Posterior cingulate gyrus (tissue), 11 donors: ENCODE measurements around the gene TMEM125.
A peak's percentile ranks its signal among the peaks of the same experiment; 100 is the strongest.

Experiments used
- DNase-seq, 10 donors: peaks; one replicate each; pipeline versions ENCODE4 v3.0.0 to v3.0.0-alpha.2; 2020 to 2021; ENCODE audit warnings: mixed read lengths in 3 of 10
- intact Hi-C: fragments of 100-400 bp; cut with DNase I; formaldehyde crosslinking; loops from one replicate; pipeline ENCODE4 v1.15.1; 2023

Gene TMEM125

DNA sequence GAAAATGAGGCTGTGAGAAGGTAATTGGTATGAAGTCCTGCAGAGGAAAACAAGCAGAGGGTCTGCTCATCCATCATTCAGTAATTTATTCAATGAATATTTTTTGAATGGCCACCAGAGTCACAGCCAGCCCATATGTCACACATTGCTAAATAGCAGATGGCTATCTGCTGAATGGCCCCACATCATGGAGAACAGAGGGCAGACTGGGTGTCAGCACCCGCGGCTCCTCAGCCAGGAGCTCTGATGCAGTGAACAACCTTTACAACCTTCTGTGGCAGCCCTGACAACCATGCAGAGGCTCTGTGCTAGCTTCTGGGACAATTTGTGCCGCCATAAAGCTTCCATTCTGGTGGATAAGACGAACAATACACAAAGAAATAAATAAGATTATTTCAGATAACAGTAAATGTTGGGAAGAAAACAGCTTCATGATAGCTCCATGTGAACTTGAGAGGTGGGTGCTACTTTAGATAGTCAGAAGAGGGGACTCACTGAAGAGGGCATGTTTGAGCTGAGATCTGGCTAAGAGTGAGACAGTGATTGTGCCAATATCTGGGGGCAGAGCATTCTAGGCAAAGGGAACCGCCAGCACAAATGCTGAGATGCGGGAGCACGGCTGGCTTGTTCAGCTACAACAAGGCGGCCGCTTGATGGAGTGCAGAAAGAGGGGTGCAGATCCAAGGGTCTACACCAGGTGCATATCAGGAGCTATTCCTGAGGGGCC, 18.4 kb downstream of the TMEM125 start:
- peak in 2 of 10 donors; percentile 55 to 75 for DNase-seq

GRCh38 chr1:43288785-43289706, 19.3 kb downstream of the TMEM125 start:
- intact Hi-C loops, result loop anchor here (1.0 kb wide), 1 partner anchor 21 kb away; no protein-coding TSS in a partner anchor
- peak in 2 of 10 donors; percentile 6 to 55 for DNase-seq

More for the DNA sequence above, 18.4 kb downstream of the TMEM125 start:
- intact Hi-C loops, result no loop called here

GRCh38 chr1:43292216-43292615, 22.4 kb downstream of the TMEM125 start:
- DNase-seq, result no peak
- intact Hi-C loops, result no loop called here

DNA sequence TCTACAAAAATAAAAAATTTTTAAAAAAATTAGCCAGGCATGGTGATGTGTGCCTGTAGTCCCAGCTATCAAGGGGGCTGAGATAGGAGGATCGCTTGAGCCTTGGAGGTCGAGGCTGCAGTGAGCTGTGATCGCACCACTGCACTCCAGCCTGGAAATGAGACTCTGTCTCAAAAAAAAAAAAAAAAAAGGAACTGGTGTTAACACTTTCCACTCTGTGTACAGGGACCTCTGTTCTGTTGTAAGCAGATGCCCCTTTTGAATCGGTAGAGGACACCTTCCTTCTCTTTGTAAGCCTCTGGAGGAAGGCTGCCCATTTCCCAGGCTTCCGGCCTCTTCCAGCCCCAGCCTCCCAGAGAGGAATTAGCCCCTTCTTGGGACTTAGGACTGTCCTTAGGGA, 22.9 kb downstream of the TMEM125 start:
- no peak for DNase-seq
- intact Hi-C loops, result no loop called here

- intact Hi-C loops, result no loop called here
- DNase-seq, result no peak
Measured at GRCh38 chr1:43293176-43293575, 23.4 kb downstream of the TMEM125 start.

DNA sequence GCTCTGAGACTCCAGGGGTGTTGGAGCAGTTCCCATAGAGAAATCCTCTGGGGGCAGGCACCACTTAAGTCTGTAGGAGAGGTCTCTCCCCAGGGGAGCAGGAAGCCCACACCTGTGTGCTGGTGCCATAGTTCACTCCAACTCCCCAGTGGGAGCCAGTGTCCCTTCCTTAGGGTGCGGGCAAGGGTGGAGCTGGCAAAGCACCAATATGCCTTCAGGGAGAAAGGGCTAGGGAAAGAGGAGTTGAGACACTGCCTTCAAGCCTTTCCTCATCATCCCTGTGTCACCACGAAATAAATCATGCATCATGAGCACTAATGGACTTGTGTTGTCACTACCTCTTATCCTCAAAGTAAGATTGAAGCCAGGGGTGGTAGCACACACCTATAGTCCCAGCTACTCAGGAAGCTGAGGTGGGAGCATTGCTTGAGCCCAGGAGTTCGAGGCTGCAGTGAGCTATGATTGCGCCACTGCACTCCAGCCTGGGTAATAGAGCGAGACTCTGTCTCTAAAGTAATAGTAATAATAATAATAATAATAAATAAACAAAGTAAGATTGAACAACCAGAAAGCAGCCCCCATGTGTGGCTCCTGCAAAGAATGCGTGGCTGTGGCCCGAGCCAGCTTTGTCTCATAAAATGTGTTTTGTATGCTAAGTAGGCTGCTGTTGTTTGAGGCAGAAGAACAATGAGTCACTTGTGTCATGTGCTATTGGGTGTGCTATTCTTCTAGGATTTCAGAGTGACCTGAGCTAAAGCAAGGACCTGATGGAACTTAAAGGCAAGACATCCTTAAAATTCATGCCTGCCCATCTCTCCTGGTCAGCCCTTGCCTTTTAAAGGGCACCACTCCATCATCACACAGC, 24.3 kb downstream of the TMEM125 start:
- intact Hi-C loops, result no loop called here

GRCh38 chr1:43294761-43295160, 25.0 kb downstream of the TMEM125 start:
- no peak for DNase-seq
- intact Hi-C loops, result loop anchor here (5.0 kb wide), 1 partner anchor 63 kb away; the partner anchor contains the start of gene CDC20

More for the DNA sequence above, 24.3 kb downstream of the TMEM125 start:
- DNase-seq, result peak; percentile 27 to 93 (median 60)

GRCh38 chr1:43296207-43296606, 26.4 kb downstream of the TMEM125 start:
- intact Hi-C loops, result loop anchor here (5.0 kb wide), 1 partner anchor 61 kb away; the partner anchor contains the start of gene CDC20
- no peak for DNase-seq

GRCh38 chr1:43298055-43298454, 28.3 kb downstream of the TMEM125 start:
- DNase-seq, result no peak

DNA sequence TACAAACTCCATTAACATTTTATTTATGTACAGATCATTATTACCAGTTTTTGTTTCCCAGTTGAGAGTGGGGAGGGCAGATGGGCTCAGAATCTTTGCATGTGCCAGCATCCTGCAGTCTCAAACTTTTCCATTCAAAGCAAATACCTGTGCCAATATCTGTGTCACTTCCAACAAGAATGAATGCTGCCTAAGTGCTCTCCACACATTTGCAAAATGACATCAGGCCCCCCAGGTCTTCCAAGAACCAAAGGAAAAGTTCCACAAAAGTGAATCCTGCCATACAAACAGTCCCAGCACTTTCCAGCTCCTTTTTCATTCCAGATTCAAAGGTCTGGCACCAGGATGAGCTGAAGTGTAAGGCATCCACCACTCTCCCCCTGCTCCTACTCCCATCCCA, 29.3 kb downstream of the TMEM125 start:
- no peak for DNase-seq
- intact Hi-C loops, result loop anchor here (5.0 kb wide), 1 partner anchor 58 kb away; the partner anchor contains the start of gene CDC20

More at GRCh38 chr1:43298055-43298454, 28.3 kb downstream of the TMEM125 start:
- intact Hi-C loops, result loop anchor here (5.0 kb wide), 1 partner anchor 59 kb away; the partner anchor contains the start of gene CDC20

GRCh38 chr1:43300378-43301094, 30.8 kb downstream of the TMEM125 start, which contains the start of gene TIE1:
TIE1 (plus strand) TSS chr1:43300982; CDS start chr1:43301072, 90 bp downstream.
- intact Hi-C loops, result no loop called here
- DNase-seq, result peak in 3 of 10 donors; percentile 19 to 58 (median 49)

GRCh38 chr1:43302201-43302600, 32.4 kb downstream of the TMEM125 start:
- intact Hi-C loops, result no loop called here
- peak in 3 of 10 donors; percentile 4 to 66 (median 21) for DNase-seq

DNA sequence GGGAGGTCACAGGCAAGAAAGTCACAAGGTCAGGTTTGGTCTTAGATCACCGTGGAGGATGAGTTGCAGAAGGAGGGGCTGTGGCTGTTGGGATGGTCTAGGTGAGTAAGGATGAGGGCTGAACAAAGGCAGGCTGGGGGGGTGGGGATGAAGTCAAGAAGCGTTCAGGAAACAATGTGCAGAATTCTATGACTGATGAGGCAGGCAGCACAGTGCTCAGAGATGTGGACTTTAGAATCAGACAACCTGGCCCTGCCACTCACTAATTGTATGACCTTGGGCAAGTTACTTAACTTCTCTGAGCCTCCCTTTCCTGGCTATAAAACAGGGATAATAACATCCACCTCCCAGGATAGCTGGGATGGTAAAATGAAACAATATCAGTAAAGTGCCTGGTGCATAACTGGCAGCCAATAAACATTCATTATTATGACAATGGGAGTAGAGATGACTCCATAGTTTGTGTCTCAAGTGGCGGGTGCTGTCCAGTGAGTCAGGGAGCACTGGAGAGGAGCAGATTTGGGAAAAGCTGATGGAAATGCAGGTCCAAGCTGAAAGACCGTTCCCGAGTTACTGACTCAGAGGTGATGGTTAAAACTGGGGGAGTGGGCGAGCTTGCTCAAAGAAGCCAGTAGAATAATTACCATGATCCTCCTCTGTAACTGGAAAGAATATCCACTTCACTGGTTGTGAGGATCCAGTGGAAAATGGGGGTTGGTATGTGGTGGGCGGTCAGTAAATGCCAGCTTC, 33.1 kb downstream of the TMEM125 start:
- intact Hi-C loops, result no loop called here
- peak in 2 of 10 donors; percentile 16 to 19 for DNase-seq

DNA sequence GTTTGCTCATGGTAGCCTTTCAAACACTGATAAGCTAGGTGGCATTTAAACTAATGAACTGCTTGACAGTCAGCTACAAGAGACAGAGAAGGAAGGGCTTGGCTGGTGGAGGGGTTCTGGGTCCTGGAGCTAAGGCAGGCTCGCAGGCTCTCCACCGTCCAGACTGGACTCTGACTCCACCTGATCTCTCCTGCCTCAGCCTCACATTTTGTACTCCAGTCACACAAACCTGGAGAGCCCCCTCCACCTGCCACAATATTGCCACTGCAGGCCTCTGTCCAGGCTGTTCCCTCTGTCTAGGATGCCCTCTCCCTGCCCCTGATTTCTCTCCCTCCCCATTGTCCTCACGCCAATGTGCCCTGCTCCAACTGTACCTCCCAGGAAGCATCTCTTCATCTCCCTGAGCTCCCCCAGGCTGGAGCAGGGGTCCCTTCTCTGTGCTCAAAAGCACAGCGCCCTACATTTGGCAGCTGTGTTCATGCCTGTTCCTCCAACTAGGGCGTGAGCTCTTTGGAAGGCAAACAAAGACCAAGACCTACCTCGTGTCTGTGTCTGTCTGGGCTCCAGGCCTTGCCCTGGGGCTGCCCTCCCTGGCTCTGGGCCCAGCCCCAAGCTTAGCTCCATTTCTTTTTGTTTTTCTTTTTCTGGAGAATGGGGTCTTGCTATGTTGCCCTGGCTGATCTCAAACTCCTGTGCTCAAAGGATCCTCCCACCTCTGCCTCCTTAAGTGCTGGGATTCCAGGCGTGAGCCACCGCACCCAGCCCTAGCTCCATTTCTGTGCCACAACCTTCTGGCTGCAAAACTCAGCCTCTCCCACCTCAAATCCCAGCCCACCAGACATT, 33.9 kb downstream of the TMEM125 start:
- peak in 3 of 10 donors; percentile 19 to 77 (median 44) for DNase-seq

DNA sequence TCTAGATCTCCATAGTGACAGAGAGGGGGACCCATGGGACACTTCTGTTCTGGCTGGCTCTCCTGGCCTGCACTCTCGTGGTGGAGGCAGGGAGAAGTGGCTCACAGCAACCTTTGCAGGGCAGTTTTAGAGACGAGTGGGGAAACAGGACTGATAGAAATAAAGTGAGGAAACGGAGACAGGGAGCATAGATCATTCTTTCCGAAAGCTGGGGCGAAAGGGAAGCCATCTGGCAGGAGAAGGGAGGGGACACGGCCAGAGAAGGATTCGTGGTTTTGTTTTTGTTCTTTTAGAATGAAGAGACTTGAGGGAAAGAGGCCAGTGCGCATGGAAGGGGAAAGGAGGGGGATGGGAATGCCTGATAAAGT, 34.5 kb downstream of the TMEM125 start:
- DNase-seq, result peak in 3 of 10 donors; percentile 24 to 59 (median 37)
- intact Hi-C loops, result no loop called here

More for the DNA sequence above, 33.9 kb downstream of the TMEM125 start:
- intact Hi-C loops, result no loop called here

DNA sequence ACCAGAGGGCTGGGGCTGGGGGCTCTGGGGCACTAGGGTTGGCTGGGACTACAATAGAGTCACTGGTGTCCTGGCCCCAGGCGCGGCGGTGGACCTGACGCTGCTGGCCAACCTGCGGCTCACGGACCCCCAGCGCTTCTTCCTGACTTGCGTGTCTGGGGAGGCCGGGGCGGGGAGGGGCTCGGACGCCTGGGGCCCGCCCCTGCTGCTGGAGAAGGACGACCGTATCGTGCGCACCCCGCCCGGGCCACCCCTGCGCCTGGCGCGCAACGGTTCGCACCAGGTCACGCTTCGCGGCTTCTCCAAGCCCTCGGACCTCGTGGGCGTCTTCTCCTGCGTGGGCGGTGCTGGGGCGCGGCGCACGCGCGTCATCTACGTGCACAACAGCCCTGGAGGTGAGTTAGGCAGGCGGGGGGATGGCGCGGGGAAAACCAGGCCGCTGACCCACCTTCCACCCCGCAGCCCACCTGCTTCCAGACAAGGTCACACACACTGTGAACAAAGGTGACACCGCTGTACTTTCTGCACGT, 35.1 kb downstream of the TMEM125 start:
- intact Hi-C loops, result no loop called here
- peak in 3 of 10 donors; percentile 56 to 78 (median 62) for DNase-seq

DNA sequence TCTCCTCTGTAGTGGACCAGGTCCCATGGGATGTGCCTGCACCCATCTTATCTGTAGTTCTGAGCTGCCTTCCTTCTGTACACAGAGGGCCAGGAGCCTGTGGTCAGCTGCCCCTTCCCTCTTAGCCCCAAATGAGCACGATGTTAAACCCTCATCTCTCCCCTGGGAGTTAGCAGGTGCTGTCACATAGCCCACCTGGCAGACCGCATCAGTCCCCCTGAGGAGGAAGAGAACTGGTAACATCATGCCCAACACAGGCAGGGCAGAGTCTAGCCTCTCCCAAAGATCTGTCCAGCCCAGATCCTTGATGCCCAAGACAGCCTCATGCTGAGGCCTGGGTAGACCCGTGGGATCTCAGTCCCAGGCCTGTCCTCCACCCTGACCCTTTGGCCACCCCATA, 35.7 kb downstream of the TMEM125 start:
- intact Hi-C loops, result no loop called here
- DNase-seq, result peak in 3 of 10 donors; percentile 5 to 24 (median 20)
